SKM-1 treated with dmso at 0.1 percent for 144 hours (cell line): ENCODE measurements around the gene COA8.

ENCODE experiments used
- DNase-seq: peaks from one replicate; lab custom pipeline; 2025; ENCODE audit not compliant: unreplicated experiment; lab: John Stamatoyannopoulos, UW

Gene COA8

GRCh38 chr14:103616635-103617300, 54.0 kb downstream of the COA8 start:
- DNase-seq = no peak

- DNase-seq = no peak
Measured at GRCh38 chr14:103619057-103619456, 56.3 kb downstream of the COA8 start.

- no peak for DNase-seq
Measured at GRCh38 chr14:103621860-103622259, 59.1 kb downstream of the COA8 start.

- DNase-seq = no peak
Measured at GRCh38 chr14:103623308-103623707, 60.5 kb downstream of the COA8 start.

- DNase-seq = no peak
Measured at GRCh38 chr14:103623883-103624482, 61.2 kb downstream of the COA8 start.

GRCh38 chr14:103624860-103625259, 62.1 kb downstream of the COA8 start:
- DNase-seq = no peak

GRCh38 chr14:103625356-103626095, 62.8 kb downstream of the COA8 start:
- no peak for DNase-seq

- no peak for DNase-seq
Measured at GRCh38 chr14:103626146-103626850, 63.5 kb downstream of the COA8 start.

GRCh38 chr14:103627073-103628025, 64.6 kb downstream of the COA8 start:
- no peak for DNase-seq

GRCh38 chr14:103628221-103628683, 65.5 kb downstream of the COA8 start:
- no peak for DNase-seq

GRCh38 chr14:103628684-103629502, 66.1 kb downstream of the COA8 start, which contains the start of gene KLC1:
TSS of gene KLC1 (plus strand) at chr14:103629211. CDS start at chr14:103654565, 25,354 bp downstream.
- no peak for DNase-seq

- DNase-seq = no peak
Measured at GRCh38 chr14:103629503-103630121, 66.9 kb downstream of the COA8 start.

GRCh38 chr14:103630364-103631108, 67.8 kb downstream of the COA8 start:
- DNase-seq = no peak

GRCh38 chr14:103633391-103633790, 70.6 kb downstream of the COA8 start:
- DNase-seq = no peak

GRCh38 chr14:103634156-103634555, 71.4 kb downstream of the COA8 start:
- no peak for DNase-seq

- no peak for DNase-seq
Measured at GRCh38 chr14:103638594-103638993, 75.8 kb downstream of the COA8 start.
